Stimulated activated naive CD8-positive, alpha-beta T cell treated with anti-CD3 and anti-CD28 coated beads, Interleukin-15, Interleukin-2, amounts not matched to agents 100 ng/mL and 50 ng/mL, for 24 hours (primary cell): Measurements from ENCODE around the gene LSAMP.
A peak's percentile ranks its signal among the peaks of the same experiment; 100 is the strongest.
"Not testable (repeated sequence)": the region's sequence is repeated elsewhere in the genome, so short reads cannot be mapped to it uniquely, and the experiment has no call there.

ENCODE experiments used
- H3K27ac Mint-ChIP-seq: one replicate; pipeline ENCODE4 v1.8.0; 2021; ENCODE audit warnings: mild to moderate bottlenecking, mixed read lengths
- H3K27me3 Mint-ChIP-seq: one replicate; pipeline ENCODE4 v1.8.0; 2021; ENCODE audit warnings: mixed read lengths
- H3K36me3 Mint-ChIP-seq: one replicate; pipeline ENCODE4 v1.8.0; 2021; ENCODE audit warnings: low read depth, mixed read lengths
- H3K4me1 Mint-ChIP-seq: one replicate; pipeline ENCODE4 v1.8.0; 2021; ENCODE audit warnings: low read depth, mixed read lengths
- H3K4me3 Mint-ChIP-seq: one replicate; pipeline ENCODE4 v1.8.0; 2021; ENCODE audit warnings: mild to moderate bottlenecking, mixed read lengths
- H3K9me3 Mint-ChIP-seq: one replicate; pipeline ENCODE4 v1.8.0; 2021; ENCODE audit warnings: mixed read lengths

The LSAMP gene

GRCh38 chr3:115814778-115815380, 630.4 kb downstream of the LSAMP start:
- no peaks in the 10 kb centered on the region for H3K4me1 Mint-ChIP-seq
- no peaks in the 10 kb centered on the region for H3K36me3 Mint-ChIP-seq
- peaks cover 21% of the 10 kb centered on the region for H3K27me3 Mint-ChIP-seq
- H3K4me3 Mint-ChIP-seq: no peak overlapping the region
- H3K27ac Mint-ChIP-seq: no peak overlapping the region
- no peaks in the 10 kb centered on the region for H3K9me3 Mint-ChIP-seq

GRCh38 chr3:115814006-115814405, 631.3 kb downstream of the LSAMP start:
- H3K27ac Mint-ChIP-seq: no peak overlapping the region
- peaks cover 30% of the 10 kb centered on the region for H3K27me3 Mint-ChIP-seq
- no peak overlapping the region for H3K4me3 Mint-ChIP-seq
- H3K36me3 Mint-ChIP-seq: no peaks in the 10 kb centered on the region
- no peaks in the 10 kb centered on the region for H3K4me1 Mint-ChIP-seq
- H3K9me3 Mint-ChIP-seq: no peaks in the 10 kb centered on the region

- Mint-ChIP-seq H3K27me3 (peaks cover 59% of the 10 kb centered on the region), H3K4me3 (no peak overlapping the region), H3K4me1 (no peaks in the 10 kb centered on the region), H3K9me3 (no peaks in the 10 kb centered on the region), H3K36me3 (no peaks in the 10 kb centered on the region), H3K27ac (no peak overlapping the region)
Observed at GRCh38 chr3:115808816-115809215, 636.5 kb downstream of the LSAMP start.

- no peaks in the 10 kb centered on the region for H3K9me3 Mint-ChIP-seq
- no peaks in the 10 kb centered on the region for H3K36me3 Mint-ChIP-seq
- H3K27ac Mint-ChIP-seq: no peak overlapping the region
- H3K4me3 Mint-ChIP-seq: no peak overlapping the region
- peaks cover 62% of the 10 kb centered on the region for H3K27me3 Mint-ChIP-seq
- no peaks in the 10 kb centered on the region for H3K4me1 Mint-ChIP-seq
Observed at GRCh38 chr3:115808244-115808643, 637.0 kb downstream of the LSAMP start.

- peaks cover 75% of the 10 kb centered on the region for H3K27me3 Mint-ChIP-seq
- no peak overlapping the region for H3K4me3 Mint-ChIP-seq
- no peaks in the 10 kb centered on the region for H3K36me3 Mint-ChIP-seq
- H3K9me3 Mint-ChIP-seq: no peaks in the 10 kb centered on the region
- no peaks in the 10 kb centered on the region for H3K4me1 Mint-ChIP-seq
- no peak overlapping the region for H3K27ac Mint-ChIP-seq
Observed at GRCh38 chr3:115806501-115806900, 638.8 kb downstream of the LSAMP start.

- Mint-ChIP-seq H3K27me3 (peaks cover 66% of the 10 kb centered on the region), H3K4me3 (no peak overlapping the region), H3K36me3 (no peaks in the 10 kb centered on the region), H3K4me1 (no peaks in the 10 kb centered on the region), H3K27ac (no peak overlapping the region), H3K9me3 (no peaks in the 10 kb centered on the region)
Observed at GRCh38 chr3:115805520-115805919, 639.8 kb downstream of the LSAMP start.

GRCh38 chr3:115804713-115805119, 640.6 kb downstream of the LSAMP start:
- H3K4me3 Mint-ChIP-seq: no peak overlapping the region
- H3K27me3 Mint-ChIP-seq: peaks cover 59% of the 10 kb centered on the region
- no peaks in the 10 kb centered on the region for H3K4me1 Mint-ChIP-seq
- no peaks in the 10 kb centered on the region for H3K36me3 Mint-ChIP-seq
- no peak overlapping the region for H3K27ac Mint-ChIP-seq
- no peaks in the 10 kb centered on the region for H3K9me3 Mint-ChIP-seq

- Mint-ChIP-seq H3K27me3 (peaks cover 54% of the 10 kb centered on the region), H3K27ac (no peak overlapping the region)
Observed at GRCh38 chr3:115804200-115804599, 641.1 kb downstream of the LSAMP start.

GRCh38 chr3:115803661-115804060, 641.6 kb downstream of the LSAMP start:
- Mint-ChIP-seq H3K9me3 (no peaks in the 10 kb centered on the region), H3K36me3 (no peaks in the 10 kb centered on the region), H3K4me1 (no peaks in the 10 kb centered on the region), H3K4me3 (no peak overlapping the region), H3K27me3 (peaks cover 49% of the 10 kb centered on the region), H3K27ac (no peak overlapping the region)

More at GRCh38 chr3:115804200-115804599, 641.1 kb downstream of the LSAMP start:
- no peaks in the 10 kb centered on the region for H3K36me3 Mint-ChIP-seq
- no peaks in the 10 kb centered on the region for H3K9me3 Mint-ChIP-seq
- H3K4me3 Mint-ChIP-seq: no peak overlapping the region
- H3K4me1 Mint-ChIP-seq: no peaks in the 10 kb centered on the region

- peaks cover 33% of the 10 kb centered on the region for H3K27me3 Mint-ChIP-seq
- H3K4me3 Mint-ChIP-seq: no peak overlapping the region
- H3K9me3 Mint-ChIP-seq: no peaks in the 10 kb centered on the region
- no peak overlapping the region for H3K27ac Mint-ChIP-seq
- H3K36me3 Mint-ChIP-seq: no peaks in the 10 kb centered on the region
- H3K4me1 Mint-ChIP-seq: no peaks in the 10 kb centered on the region
Observed at GRCh38 chr3:115800489-115801075, 644.7 kb downstream of the LSAMP start.

GRCh38 chr3:115800065-115800464, 645.2 kb downstream of the LSAMP start:
- H3K36me3 Mint-ChIP-seq: not testable (repeated sequence)

GRCh38 chr3:115792206-115792955, 652.9 kb downstream of the LSAMP start:
- H3K27me3 Mint-ChIP-seq: no peaks in the 10 kb centered on the region
- H3K4me3 Mint-ChIP-seq: peak overlapping the region; percentile 61
- no peaks in the 10 kb centered on the region for H3K9me3 Mint-ChIP-seq
- no peaks in the 10 kb centered on the region for H3K36me3 Mint-ChIP-seq
- peak overlapping the region; percentile 46 for H3K27ac Mint-ChIP-seq
- H3K4me1 Mint-ChIP-seq: peaks cover 49% of the 10 kb centered on the region

More at GRCh38 chr3:115800065-115800464, 645.2 kb downstream of the LSAMP start:
- not testable (repeated sequence) for H3K27ac Mint-ChIP-seq, H3K4me3 Mint-ChIP-seq, H3K4me1 Mint-ChIP-seq, H3K9me3 Mint-ChIP-seq
- peaks cover 33% of the 10 kb centered on the region for H3K27me3 Mint-ChIP-seq

- H3K9me3 Mint-ChIP-seq, H3K27me3 Mint-ChIP-seq, H3K36me3 Mint-ChIP-seq: not testable (repeated sequence)
- Mint-ChIP-seq H3K27ac (peak overlapping the region; percentile 65), H3K4me1 (peaks cover 49% of the 10 kb centered on the region), H3K4me3 (peak overlapping the region; percentile 61)
Observed at GRCh38 chr3:115791271-115792153, 653.8 kb downstream of the LSAMP start.

GRCh38 chr3:115790759-115791158, 654.5 kb downstream of the LSAMP start:
- H3K9me3 Mint-ChIP-seq: no peaks in the 10 kb centered on the region
- peaks cover 7% of the 10 kb centered on the region for H3K27me3 Mint-ChIP-seq
- H3K27ac Mint-ChIP-seq: peak overlapping the region; percentile 65
- peaks cover 49% of the 10 kb centered on the region for H3K4me1 Mint-ChIP-seq
- peak overlapping the region; percentile 40 for H3K4me3 Mint-ChIP-seq
- no peaks in the 10 kb centered on the region for H3K36me3 Mint-ChIP-seq

GRCh38 chr3:115789481-115789880, 655.8 kb downstream of the LSAMP start:
- H3K4me1 Mint-ChIP-seq: peaks cover 61% of the 10 kb centered on the region
- peaks cover 7% of the 10 kb centered on the region for H3K27me3 Mint-ChIP-seq
- H3K9me3 Mint-ChIP-seq: no peaks in the 10 kb centered on the region
- H3K4me3 Mint-ChIP-seq: no peak overlapping the region
- H3K27ac Mint-ChIP-seq: no peak overlapping the region
- H3K36me3 Mint-ChIP-seq: no peaks in the 10 kb centered on the region
